HG02763 (cell line): ENCODE results near the gene RPL34.
"Not testable (repeated sequence)": the region's sequence is repeated elsewhere in the genome, so short reads cannot be mapped to it uniquely, and the experiment has no call there.

ENCODE experiments used
- ATAC-seq: cut with Tn5 transposase; IDR thresholded peaks from one replicate; pipeline ENCODE4 v1.9.1; 2021; ENCODE audit warnings: mild to moderate bottlenecking, moderate library complexity; ENCODE audit not compliant: unreplicated experiment

RPL34 gene

DNA sequence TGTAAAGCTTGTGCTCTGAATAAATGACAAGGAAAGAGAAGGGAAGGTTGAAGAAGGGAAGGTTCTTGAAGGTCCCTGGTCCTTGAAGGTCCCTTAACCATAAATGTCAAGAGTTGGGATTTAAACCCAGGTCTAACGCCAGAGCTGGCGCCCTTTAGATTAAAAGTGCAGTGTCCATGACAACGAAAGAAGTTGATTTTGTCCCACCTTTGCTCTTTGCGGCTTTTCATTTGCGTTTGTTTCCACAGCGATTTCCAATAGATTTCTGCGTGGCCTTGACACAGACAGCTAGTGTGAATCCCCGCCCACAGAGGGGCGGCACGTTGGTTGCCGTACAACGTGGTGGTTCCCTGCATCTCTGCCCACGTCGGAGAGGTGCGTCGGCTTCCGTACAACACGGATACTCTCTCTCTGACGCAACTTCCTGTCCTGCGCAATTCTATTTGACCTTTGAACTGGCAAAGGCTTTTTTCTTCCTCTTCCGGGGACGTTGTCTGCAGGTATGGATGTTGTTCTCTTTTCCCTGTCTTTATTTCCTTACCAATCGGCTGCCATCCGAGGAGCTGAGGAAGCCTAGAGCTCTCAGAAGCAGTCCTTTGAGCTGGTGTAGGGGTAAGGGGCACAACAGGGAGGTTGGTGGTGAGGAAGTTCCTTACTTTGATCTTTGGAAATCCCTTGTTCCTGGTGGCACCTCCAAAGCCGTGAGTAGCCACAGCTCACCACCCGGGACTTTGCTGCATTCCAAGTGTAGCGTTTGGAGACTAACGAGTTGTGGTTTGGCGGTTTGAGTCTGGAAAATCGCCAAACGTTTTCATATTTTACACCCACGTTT, at the start of gene RPL34:
RPL34 (plus strand) TSS at position 476 of the 832 bp plus-strand sequence. CDS start 1,384 bp downstream, outside the sequence.
- peak; percentile 100 for ATAC-seq

DNA sequence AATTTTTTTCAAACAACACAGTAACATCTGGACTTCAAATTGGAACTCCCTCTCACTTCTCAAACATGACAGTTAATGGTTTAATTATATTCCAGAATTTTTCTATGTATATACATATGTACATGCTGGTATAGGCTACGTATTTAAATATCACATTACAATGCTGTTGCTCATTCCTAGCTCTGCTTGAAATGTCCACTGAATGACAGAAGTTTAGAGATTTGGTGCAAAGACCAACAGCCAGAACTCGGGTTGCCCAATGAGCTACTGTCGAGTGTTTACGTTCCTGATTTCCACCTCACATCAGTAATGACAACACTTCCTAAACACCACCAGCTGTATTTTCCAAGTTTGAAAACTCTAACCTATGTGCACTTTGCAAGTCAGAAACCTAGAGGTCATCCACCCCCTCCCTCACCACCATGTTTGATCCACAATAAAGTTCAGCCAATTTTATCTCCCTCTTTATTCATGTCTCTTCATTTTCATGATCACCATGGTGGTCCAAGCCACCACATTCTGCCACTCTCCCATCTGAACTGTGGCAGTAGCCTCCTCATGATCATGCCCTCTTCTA, 49.3 kb upstream of the RPL34 start:
- no peak for ATAC-seq

GRCh38 chr4:108574402-108574801, 46.0 kb upstream of the RPL34 start:
- ATAC-seq: no peak

DNA sequence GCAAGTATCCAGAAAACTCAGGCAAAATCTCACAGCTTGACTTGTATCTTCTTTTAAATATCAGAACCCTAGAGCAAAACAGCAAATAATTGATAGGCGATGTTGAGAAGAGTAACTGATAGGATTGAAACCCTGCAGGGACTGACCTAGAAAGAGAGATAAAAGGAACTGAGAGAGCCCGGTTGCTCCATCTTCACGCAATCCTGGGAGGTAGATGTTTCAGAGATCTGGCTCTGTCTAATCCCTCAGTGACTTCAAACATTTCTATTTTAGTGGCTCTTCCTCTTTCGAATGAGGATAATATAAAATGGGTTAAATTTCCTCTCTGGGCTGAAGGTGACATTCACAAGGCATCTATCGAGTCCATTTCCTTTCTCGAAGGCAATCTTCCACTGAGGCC, 39.3 kb upstream of the RPL34 start:
- no peak for ATAC-seq

GRCh38 chr4:108586778-108587177, 33.6 kb upstream of the RPL34 start:
- ATAC-seq: no peak

DNA sequence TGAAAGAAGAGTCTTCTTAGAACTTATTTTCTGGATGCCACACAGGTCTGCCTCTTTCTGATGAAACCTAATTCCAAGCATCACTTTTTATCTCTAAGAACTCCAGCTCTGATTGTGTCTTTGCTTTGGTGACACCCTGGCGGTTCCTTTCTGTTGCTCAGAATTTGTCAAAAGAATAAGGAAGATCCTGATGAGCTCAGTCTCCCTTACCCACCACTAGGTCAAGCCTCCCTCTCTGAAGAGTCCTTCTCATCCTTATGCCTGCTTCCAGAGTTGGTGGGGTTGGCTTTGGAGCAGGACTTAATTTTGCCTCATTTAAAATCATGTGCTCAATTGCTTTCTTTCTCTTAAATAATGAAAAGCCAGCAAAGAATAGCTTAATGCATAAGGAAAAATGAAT, 31.5 kb upstream of the RPL34 start:
- ATAC-seq: no peak

DNA sequence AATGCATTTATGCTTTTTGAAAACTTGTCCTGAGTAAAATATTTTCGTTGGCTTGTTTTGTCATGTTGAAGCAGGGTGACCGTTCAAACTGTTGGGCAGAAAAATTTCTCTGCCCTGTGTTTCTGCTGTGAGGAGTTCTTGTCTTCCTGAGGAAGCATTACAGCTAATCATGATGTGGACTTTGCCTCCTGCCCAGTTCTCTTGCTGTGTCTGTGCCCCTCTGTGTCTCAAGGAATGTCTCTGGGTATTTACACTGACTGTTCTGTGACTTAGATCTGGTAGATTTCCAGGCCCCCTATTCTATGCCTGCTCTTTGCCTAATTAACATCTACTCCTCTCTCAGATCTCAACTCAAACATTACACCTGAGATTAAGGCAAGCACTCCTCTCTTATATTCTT, 30.4 kb upstream of the RPL34 start:
- no peak for ATAC-seq

DNA sequence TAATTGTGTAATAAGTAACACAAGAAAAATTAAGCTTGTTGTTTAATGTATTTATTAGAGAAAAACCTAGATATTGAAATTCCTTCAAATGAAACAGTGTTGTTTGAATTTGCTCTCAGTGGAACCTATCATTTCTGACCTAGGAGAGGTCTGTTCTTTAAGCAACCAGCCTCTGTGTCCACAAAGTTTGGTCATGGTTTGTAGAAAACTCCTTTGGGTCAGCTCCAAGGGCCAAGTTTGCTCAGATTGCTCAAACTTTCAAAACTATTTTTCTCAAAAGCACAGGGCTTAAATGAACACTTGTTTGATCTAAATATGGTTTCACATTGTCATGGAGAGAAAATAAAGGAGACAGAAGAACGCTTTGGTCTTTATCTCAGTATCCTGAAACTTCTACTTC, 29.6 kb upstream of the RPL34 start:
- ATAC-seq: no peak

DNA sequence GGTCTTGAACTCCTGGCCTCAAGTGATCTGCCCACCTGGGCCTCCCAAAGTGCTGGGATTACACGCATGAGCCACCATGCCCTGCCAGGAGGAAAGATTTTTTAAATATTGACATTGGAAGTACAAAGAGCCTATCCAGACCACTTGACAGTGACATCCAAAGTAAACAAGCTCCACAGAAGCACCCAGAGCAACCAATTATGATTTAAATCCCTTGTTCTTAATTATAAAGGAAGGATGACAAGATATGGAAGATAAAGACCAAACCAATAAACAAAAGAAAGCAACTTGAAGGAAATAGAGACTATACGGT, 27.7 kb upstream of the RPL34 start:
- ATAC-seq: no peak

GRCh38 chr4:108594296-108594695, 26.1 kb upstream of the RPL34 start:
- ATAC-seq: not testable (repeated sequence)

DNA sequence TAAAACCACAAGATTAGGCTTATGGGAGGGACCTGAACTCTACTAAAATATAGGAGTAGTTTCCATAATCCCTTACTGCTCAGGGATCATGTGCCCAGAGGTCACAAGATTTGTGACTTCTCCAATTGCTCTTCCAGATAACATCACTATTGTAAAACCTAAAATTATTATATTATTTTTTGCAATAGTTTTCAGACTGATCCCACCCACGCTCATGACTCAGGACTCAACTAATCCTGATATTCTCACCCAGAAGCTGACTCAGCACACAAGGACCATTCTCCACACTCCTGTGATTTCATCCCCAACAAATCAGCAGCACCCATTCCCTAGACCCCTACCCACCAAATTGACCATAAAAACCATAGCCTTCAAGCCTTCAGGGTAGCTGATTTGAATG, 24.0 kb upstream of the RPL34 start:
- ATAC-seq: no peak

DNA sequence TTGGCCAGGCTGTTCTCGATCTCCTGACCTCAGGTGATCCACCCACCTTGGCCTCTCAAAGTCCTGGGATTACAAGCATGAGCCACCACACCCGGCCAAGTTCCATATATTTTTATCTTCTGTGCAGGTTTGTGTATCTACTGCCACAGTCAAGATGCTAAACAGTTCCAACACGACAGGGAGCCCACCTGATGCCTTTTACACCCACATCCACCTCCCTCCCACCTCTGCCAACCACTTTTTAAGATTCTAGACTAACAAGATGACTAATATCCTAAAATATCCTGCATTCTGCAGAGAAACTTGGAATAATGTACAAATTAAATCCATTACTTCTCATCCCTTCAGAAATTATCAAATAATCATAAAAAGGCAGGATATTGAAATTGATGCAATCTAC, 19.3 kb upstream of the RPL34 start:
- no peak for ATAC-seq

DNA sequence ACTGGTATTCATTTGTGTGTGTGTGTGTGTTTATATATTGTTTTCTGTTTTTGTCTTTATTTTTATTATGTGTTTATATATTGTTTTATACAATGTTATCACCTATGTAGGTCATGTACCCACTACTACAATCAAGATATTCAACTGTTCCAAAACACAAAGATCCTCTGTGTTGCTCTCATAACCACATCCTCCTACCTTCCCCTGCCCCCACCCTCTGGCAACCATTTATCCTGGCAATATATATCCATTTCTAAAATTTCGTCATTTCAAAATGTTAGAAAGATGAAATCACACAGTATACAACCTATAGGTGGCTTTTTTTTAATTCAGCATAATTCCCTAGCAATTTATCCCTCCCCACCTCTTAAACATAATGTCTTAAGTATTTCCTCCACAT, 18.8 kb upstream of the RPL34 start:
- ATAC-seq: no peak

DNA sequence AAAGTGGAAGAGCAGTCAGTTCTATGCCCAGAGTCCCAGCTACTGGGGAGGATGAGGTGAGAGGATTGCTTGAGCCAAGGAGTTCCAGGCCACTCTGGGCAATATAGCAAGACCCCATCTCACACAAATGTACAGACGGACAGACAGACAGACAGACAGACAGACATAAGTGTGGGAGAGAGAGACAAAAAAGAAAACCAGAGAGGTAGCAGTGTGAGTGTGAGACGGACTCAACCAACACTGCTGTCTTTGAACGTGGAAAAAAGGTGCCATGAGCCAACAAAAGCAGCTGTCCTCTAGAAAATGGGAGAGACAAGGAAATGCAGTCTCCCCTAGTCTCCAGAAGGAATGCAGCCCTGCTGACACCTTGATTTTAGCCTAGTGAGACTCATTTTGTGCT, 18.2 kb upstream of the RPL34 start:
- ATAC-seq: no peak

DNA sequence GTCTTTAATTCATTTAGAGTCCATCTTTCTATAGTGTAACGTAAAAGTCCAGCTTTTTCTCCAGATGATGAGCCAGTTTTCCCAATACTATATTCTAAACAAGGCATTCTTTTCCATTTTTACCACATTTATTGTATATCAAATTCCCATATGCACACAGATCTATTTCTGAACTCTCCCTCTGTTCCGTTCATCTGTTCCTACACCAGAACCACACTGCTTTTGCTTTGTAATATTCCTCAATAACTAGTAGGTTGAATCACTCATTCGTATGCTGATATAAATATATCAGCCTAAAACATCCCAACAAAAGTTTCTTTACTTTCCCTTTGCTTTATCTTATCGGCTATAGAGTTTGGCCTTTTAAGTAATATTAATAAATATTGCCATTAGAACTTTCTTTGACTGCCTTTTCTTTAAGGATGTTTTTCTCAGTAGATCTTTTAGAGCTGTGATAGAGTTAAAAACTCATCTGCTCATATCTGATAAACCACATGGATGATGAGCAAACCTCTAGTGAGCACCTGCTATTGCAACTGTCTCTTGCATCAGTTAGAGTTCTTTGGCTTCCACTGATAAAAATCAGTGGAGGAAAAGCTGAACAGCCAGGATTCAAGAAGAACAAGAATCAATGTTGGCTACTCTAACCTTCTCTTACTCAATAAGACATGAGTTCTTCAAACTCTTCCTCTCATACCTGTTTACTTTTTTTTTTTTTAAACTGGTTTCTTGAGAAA, 13.1 kb upstream of the RPL34 start:
- ATAC-seq: no peak

DNA sequence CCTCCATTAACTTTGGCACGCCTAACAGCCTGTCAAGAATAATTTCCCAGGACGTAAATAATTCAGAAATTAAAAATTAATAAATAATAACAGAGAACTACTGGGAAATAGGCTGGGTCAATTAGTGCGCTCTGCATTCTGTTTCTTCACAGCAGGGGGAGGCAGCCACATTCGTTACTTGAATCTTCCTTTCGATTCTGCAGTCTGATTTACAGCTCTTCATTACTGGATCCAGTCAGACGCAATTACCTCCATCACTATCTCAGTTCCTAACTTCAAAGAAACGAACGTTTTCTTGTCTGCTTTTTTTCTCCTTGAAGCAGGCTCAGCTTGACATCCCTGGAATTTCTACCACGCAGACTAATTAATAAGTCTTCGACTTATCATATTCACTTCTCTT, 9.0 kb upstream of the RPL34 start:
- no peak for ATAC-seq

DNA sequence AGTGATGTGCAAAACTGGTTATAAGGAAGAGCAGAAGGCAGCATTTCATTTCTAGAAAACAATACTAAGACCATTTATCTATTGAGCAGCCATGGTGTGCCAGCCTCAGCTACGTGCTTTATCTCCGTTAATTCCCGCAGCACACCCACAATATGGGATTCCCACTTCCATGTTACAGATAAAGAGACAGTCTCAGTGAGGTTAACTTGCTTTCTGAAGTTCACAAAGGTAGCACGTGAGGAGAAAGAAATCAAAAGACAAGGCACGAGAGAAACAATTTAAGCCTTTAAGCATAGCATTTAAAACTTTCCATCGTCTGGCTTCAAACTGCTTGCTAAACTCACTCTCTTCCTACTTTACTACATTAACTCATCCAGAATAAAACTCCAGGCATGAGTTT, 8.0 kb upstream of the RPL34 start:
- no peak for ATAC-seq

- ATAC-seq: peak; percentile 10
Observed at GRCh38 chr4:108619372-108620100, 840 bp upstream of the RPL34 start.

GRCh38 chr4:108620933-108621905, 843 bp downstream of the RPL34 start:
- no peak for ATAC-seq

DNA sequence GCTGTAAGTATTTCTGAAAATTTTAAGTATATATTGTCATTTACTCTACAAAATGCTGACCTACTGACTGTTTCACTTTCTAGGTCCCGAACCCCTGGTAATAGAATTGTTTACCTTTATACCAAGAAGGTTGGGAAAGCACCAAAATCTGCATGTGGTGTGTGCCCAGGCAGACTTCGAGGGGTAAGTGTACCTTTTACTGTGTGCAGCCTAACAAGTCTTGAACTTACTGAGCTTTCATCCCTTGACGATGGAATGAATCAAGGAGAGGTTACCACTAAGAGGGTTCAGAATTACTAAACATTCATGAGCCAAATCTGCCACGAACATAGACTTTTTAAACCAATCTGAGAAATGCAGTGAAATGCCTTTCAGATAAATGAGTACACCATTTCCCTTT, 1.6 kb downstream of the RPL34 start:
- no peak for ATAC-seq
